Measurements from ENCODE around the gene LTBP4.
A peak's percentile ranks its signal among the peaks of the same experiment; 100 is the strongest.
"Not testable (repeated sequence)": the region's sequence is repeated elsewhere in the genome, so short reads cannot be mapped to it uniquely, and the experiment has no call there.

The LTBP4 gene

GRCh38 chr19:40627486-40628279 is 26.5 kb downstream of the LTBP4 start:
- DNase-seq (ENCODE audit: low spot score): peak; percentile 15

- DNase-seq (ENCODE audit: low spot score): no peak
Measured at GRCh38 chr19:40629346-40629745, 28.2 kb downstream of the LTBP4 start.

- no peak for DNase-seq (ENCODE audit: low spot score)
Measured at GRCh38 chr19:40630571-40631160, 29.5 kb downstream of the LTBP4 start.

- no peak for DNase-seq (ENCODE audit: low spot score)
Measured at GRCh38 chr19:40632311-40633036, 31.3 kb downstream of the LTBP4 start.

GRCh38 chr19:40633207-40633606 is 32.0 kb downstream of the LTBP4 start:
- no peak for DNase-seq (ENCODE audit: low spot score)

- no peak for DNase-seq (ENCODE audit: low spot score)
Measured at GRCh38 chr19:40638327-40638726, 37.2 kb downstream of the LTBP4 start.

GRCh38 chr19:40639638-40639982 is 38.4 kb downstream of the LTBP4 start:
- DNase-seq (ENCODE audit: low spot score): no peak

- no peak for DNase-seq (ENCODE audit: low spot score)
Measured at GRCh38 chr19:40640744-40641143, 39.6 kb downstream of the LTBP4 start.

GRCh38 chr19:40641281-40641680 is 40.1 kb downstream of the LTBP4 start:
- DNase-seq (ENCODE audit: low spot score): no peak

- DNase-seq (ENCODE audit: low spot score): no peak
Measured at GRCh38 chr19:40642051-40642706, 41.0 kb downstream of the LTBP4 start.

GRCh38 chr19:40642757-40643305 is 41.7 kb downstream of the LTBP4 start:
- DNase-seq (ENCODE audit: low spot score): no peak

GRCh38 chr19:40646743-40647254 is 45.6 kb downstream of the LTBP4 start:
- no peak for DNase-seq (ENCODE audit: low spot score)

- not testable (repeated sequence) for DNase-seq (ENCODE audit: low spot score)
Measured at GRCh38 chr19:40649903-40650675, 48.9 kb downstream of the LTBP4 start.

- no peak for DNase-seq (ENCODE audit: low spot score)
Measured at GRCh38 chr19:40650749-40651305, 49.7 kb downstream of the LTBP4 start.

- DNase-seq (ENCODE audit: low spot score): not testable (repeated sequence)
Measured at GRCh38 chr19:40652303-40652702, 51.1 kb downstream of the LTBP4 start.

- not testable (repeated sequence) for DNase-seq (ENCODE audit: low spot score)
Measured at GRCh38 chr19:40655684-40656083, 54.5 kb downstream of the LTBP4 start.

- DNase-seq (ENCODE audit: low spot score): no peak
Measured at GRCh38 chr19:40658031-40658430, 56.9 kb downstream of the LTBP4 start.

- DNase-seq (ENCODE audit: low spot score): no peak
Measured at GRCh38 chr19:40659116-40659515, 57.9 kb downstream of the LTBP4 start.

GRCh38 chr19:40659566-40659965 is 58.4 kb downstream of the LTBP4 start:
- DNase-seq (ENCODE audit: low spot score): no peak

GRCh38 chr19:40661616-40662015 is 60.4 kb downstream of the LTBP4 start:
- DNase-seq (ENCODE audit: low spot score): no peak

All from hematopoietic multipotent progenitor cell treated with erythropoietin and hydrocortisone succinate and interleukin-3 and kit ligand, for 15 days (in vitro differentiated cells).